SU-DHL-6 (cell line): ENCODE data around the gene COBL.

ENCODE experiments used
- H2AFZ ChIP-seq: fragments of 200-600 bp; sonication (generic); 2 replicates; pipeline ENCODE4 v1.6.1; 2014; ENCODE audit warnings: low read depth, mild to moderate bottlenecking, moderate library complexity, mixed read lengths, antibody characterized with exemption, low read length; ENCODE audit not compliant: severe bottlenecking
- H3F3A ChIP-seq: fragments of 200-600 bp; shearing (Covaris generic); 2 replicates; pipeline ENCODE4 v1.6.0; 2016; ENCODE audit warnings: antibody characterized with exemption, mild to moderate bottlenecking; ENCODE audit not compliant: insufficient read depth
- H3K27ac ChIP-seq: fragments of 200-600 bp; sonication (generic); 2 replicates; pipeline ENCODE4 v1.5.1; 2016; ENCODE audit warnings: low read depth, mild to moderate bottlenecking, low read length, moderate library complexity, mixed read lengths
- H3K27me3 ChIP-seq: fragments of 200-600 bp; sonication (generic), shearing (Covaris generic); 2 replicates; pipeline ENCODE4 v1.6.0; 2014; ENCODE audit warnings: mild to moderate bottlenecking, low read length
- H3K36me3 ChIP-seq: fragments of 200-600 bp; sonication (generic); 2 replicates; pipeline ENCODE4 v1.6.1; 2014; ENCODE audit warnings: mild to moderate bottlenecking, low read length, mixed read lengths
- H3K4me2 ChIP-seq: fragments of 300-600, 200-600 bp; shearing (Covaris generic), sonication (generic); 2 replicates; pipeline ENCODE4 v1.6.0; 2014; ENCODE audit warnings: low read length, low read depth, mild to moderate bottlenecking; ENCODE audit not compliant: poor library complexity, severe bottlenecking
- H3K4me3 ChIP-seq: fragments of 200-600 bp; sonication (generic); 2 replicates; pipeline ENCODE4 v1.5.1; 2014; ENCODE audit warnings: antibody characterized with exemption, low read length, mild to moderate bottlenecking, mixed read lengths; ENCODE audit not compliant: insufficient read depth, poor library complexity, severe bottlenecking
- H3K79me2 ChIP-seq: fragments of 200-600 bp; sonication (generic); 2 replicates; pipeline ENCODE4 v1.6.1; 2014; ENCODE audit warnings: mild to moderate bottlenecking, low read length, moderate library complexity; ENCODE audit not compliant: insufficient read depth
- H3K9ac ChIP-seq: fragments of 200-600 bp; sonication (generic); 2 replicates; pipeline ENCODE4 v1.7.0; 2014; ENCODE audit warnings: mild to moderate bottlenecking, low read length
- H3K9me2 ChIP-seq: fragments of 200-600 bp; sonication (generic); replicated peaks from 2 replicates; pipeline ENCODE4 v1.6.1; 2014; ENCODE audit warnings: low read length; ENCODE audit not compliant: insufficient read depth
- H3K9me3 ChIP-seq: fragments of 200-600 bp; sonication (generic); 2 replicates; pipeline ENCODE4 v1.6.1; 2014; ENCODE audit warnings: low read length, mixed read lengths; ENCODE audit not compliant: insufficient read depth
- H4K20me1 ChIP-seq: fragments of 200-600 bp; sonication (generic); 2 replicates; pipeline ENCODE4 v1.6.1; 2014; ENCODE audit warnings: low read depth, mild to moderate bottlenecking, antibody characterized with exemption, low read length, moderate library complexity, mixed read lengths
- EZH2phosphoT487 ChIP-seq: fragments of 200-600 bp; sonication (generic), shearing (Covaris generic); conservative IDR thresholded peaks from 2 replicates; pipeline ENCODE4 v1.6.1; 2018; ENCODE audit warnings: mild to moderate bottlenecking, antibody characterized with exemption, low read length, moderate library complexity, mixed read lengths
- TF ChIP-seq, protein P1 (sequence below): fragments of 200-600 bp; sonication (generic); IDR thresholded peaks from one replicate; pipeline ENCODE4 v1.5.1; 2017; ENCODE audit warnings: antibody characterized with exemption, mild to moderate bottlenecking, low read length, moderate library complexity; ENCODE audit not compliant: insufficient read depth, poor library complexity, severe bottlenecking

COBL gene

GRCh38 chr7:51262796-51263531 is 53.6 kb downstream of the COBL start:
- H3F3A ChIP-seq = no peaks in the 10 kb centered on the region
- H4K20me1 ChIP-seq = no peaks in the 10 kb centered on the region
- no peaks in the 10 kb centered on the region for H3K79me2 ChIP-seq
- H3K9ac ChIP-seq = no peak overlapping the region
- H3K9me3 ChIP-seq = no peaks in the 10 kb centered on the region
- H3K4me3 ChIP-seq = no peak overlapping the region
- no peak overlapping the region for H2AFZ ChIP-seq
- no peak overlapping the region for H3K4me2 ChIP-seq
- no peaks in the 10 kb centered on the region for H3K36me3 ChIP-seq
- TF ChIP-seq EZH2phosphoT487 = no peak
- TF ChIP-seq, protein P1, sequence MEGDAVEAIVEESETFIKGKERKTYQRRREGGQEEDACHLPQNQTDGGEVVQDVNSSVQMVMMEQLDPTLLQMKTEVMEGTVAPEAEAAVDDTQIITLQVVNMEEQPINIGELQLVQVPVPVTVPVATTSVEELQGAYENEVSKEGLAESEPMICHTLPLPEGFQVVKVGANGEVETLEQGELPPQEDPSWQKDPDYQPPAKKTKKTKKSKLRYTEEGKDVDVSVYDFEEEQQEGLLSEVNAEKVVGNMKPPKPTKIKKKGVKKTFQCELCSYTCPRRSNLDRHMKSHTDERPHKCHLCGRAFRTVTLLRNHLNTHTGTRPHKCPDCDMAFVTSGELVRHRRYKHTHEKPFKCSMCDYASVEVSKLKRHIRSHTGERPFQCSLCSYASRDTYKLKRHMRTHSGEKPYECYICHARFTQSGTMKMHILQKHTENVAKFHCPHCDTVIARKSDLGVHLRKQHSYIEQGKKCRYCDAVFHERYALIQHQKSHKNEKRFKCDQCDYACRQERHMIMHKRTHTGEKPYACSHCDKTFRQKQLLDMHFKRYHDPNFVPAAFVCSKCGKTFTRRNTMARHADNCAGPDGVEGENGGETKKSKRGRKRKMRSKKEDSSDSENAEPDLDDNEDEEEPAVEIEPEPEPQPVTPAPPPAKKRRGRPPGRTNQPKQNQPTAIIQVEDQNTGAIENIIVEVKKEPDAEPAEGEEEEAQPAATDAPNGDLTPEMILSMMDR = no peak
- H3K9me2 ChIP-seq = no peaks in the 10 kb centered on the region
- H3K27ac ChIP-seq = no peak overlapping the region
- no peaks in the 10 kb centered on the region for H3K27me3 ChIP-seq

- Histone ChIP-seq H3K9ac (no peak overlapping the region), H4K20me1 (no peaks in the 10 kb centered on the region), H3K9me2 (no peaks in the 10 kb centered on the region), H3K36me3 (no peaks in the 10 kb centered on the region), H3K4me3 (no peak overlapping the region), H2AFZ (no peak overlapping the region), H3K79me2 (no peaks in the 10 kb centered on the region), H3K27ac (no peak overlapping the region), H3K9me3 (no peaks in the 10 kb centered on the region), H3K27me3 (no peaks in the 10 kb centered on the region), H3K4me2 (no peak overlapping the region), H3F3A (no peaks in the 10 kb centered on the region)
- TF ChIP-seq, protein P1 = no peak
- no peak for TF ChIP-seq EZH2phosphoT487
Observed at GRCh38 chr7:51261950-51262795, 54.4 kb downstream of the COBL start.

DNA sequence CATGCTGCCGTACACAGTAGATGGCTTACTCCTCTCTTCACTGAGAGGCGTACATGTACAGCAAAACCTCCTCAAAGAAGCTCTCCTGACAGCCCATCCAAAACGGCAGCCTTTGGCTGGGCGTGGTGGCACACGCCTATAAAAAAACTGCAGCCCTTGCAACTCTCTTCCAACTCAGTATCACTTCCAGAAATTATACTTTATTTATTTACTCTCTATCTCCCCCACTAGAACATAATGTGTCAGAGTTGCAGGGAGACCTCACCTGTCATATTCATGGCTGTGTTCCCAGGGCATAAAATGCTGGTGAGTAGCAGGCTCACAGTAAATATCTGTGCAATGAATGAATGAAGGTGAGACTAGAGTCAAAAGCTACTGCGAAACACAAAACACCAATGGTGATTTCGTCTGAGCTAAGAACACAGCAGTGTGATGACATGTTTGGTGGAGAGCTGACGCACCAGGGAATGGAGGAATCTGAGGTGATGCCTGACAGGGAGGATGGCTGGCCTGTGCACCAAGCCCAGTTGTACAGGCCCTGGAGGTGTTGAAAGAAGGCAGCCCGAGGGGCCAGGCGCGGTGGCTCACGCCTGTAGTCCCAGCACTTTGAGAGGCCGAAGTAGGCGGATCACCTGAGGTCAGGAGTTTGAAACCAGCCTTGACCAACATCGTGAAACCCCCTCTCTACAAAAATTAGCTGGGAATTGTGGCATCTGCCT is 55.3 kb downstream of the COBL start:
- Histone ChIP-seq H3F3A (no peaks in the 10 kb centered on the region), H3K27ac (no peak overlapping the region)

More for the DNA sequence above, 55.3 kb downstream of the COBL start:
- no peaks in the 10 kb centered on the region for H3K9me2 ChIP-seq
- H3K4me3 ChIP-seq = no peak overlapping the region
- no peaks in the 10 kb centered on the region for H4K20me1 ChIP-seq
- no peaks in the 10 kb centered on the region for H3K79me2 ChIP-seq
- H3K36me3 ChIP-seq = no peaks in the 10 kb centered on the region
- H3K9me3 ChIP-seq = no peaks in the 10 kb centered on the region
- H3K27me3 ChIP-seq = no peaks in the 10 kb centered on the region
- H3K9ac ChIP-seq = no peak overlapping the region
- TF ChIP-seq EZH2phosphoT487 = no peak
- TF ChIP-seq, protein P1 = no peak
- H2AFZ ChIP-seq = no peak overlapping the region
- H3K4me2 ChIP-seq = no peak overlapping the region
